NCI-H345 (cell line): ENCODE measurements around the gene SLC4A3.
A peak's percentile ranks its signal among the peaks of the same experiment; 100 is the strongest.
"Not testable (repeated sequence)": the region's sequence is repeated elsewhere in the genome, so short reads cannot be mapped to it uniquely, and the experiment has no call there.

Experiments
- DNase-seq: peaks from one replicate; lab custom pipeline; 2025; lab: John Stamatoyannopoulos, UW

The SLC4A3 gene

DNA sequence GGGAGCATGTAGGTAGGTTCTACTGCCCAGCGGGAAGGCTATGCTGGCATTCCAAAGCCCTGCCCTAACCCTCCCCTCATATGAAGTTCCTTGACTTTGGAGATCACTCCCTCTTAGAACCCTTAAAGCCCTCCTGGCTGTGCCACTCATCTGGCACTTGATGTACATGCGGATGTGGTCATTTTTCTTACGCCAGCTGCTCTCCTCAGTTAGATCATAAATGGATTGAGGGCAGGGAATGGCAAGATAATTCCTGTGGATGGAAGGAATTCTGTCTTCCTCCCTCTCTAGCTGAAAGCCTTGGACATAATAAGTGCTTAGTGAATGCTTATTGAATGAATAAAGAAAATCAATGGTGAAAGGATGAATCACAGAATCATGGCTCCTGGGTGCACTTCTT lies 51.6 kb downstream of the SLC4A3 start:
- no peak for DNase-seq

DNA sequence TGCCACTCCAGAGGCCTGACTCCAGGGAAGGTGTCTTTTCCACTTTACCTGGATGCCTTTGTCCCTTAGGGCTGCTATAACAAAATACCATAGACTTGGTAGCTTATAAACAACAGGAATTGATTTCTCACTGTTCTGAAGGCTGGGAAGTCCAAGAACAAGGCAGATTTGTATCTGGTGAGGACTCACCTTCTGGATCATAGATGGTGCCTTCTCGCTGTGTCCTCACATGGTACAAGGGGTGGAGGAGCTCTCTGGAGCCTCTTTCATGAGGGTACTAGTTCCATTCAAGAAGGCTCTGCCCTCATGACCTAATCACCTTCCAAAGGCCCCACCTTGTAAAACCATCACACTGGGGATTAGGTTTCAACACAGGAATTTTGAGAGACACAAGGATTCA lies 52.1 kb downstream of the SLC4A3 start:
- no peak for DNase-seq

DNA sequence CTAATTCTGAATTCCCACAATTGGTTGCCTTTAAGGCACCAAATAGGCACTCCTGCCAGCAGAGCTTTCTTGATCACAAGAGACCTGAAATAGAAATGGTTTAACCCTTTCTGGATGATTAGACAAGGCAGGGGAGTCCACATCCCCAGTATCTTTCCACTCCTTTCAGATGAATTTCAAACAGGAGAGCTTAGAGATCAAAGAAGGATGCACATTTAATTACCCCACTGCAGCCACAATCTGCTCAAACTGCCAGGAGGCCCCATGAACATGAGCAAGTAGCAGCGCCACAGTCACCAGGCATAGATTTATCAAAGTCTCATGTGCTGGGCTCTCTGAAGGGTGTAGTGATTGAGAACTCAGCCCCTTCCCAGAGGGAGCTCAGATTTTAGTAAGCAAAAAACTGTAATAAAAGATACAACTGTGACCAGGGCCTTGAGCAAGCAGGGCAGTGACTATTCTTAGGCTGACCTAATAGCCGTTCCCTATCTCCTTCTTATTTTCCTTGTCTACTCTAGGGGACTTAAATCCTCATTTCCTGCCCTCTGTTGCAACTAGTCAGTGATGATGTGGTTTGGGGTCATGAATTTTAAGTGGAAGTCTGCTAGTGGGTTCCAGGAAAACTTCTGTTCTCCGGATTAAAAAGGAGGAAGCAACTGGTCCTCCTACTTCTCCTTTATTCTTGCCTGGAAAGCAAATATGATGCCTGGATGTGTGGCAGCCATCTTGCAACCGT lies 53.7 kb downstream of the SLC4A3 start:
- no peak for DNase-seq

DNA sequence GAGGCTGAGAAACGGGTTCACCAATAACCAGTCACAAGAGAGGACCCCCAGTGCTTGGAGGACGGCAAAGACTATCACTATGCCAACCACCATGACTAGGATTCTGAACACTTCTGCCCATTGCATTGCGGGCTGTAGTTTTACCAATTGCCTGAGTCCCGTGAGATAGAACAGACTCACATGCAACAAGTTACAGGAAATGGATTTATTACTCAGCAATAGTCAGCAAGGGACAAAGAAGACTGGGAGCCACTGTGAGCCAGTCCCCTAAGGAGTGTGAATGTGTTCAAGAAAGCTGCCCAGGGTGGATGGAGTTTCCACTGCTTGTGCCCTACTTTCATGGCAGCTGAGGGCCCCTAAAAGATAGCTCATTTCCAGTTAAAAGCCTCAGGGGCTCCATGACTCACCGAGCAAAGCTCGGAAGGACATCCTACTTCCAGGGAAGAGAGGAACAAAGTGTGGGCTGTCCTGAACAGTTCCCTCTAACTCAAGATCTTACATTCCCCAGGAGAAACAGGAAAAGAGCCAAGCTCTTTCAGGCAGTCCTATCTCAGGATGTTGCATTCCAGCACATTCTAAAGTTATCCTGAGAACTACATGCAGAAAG lies 54.4 kb downstream of the SLC4A3 start:
- DNase-seq, result no peak

DNA sequence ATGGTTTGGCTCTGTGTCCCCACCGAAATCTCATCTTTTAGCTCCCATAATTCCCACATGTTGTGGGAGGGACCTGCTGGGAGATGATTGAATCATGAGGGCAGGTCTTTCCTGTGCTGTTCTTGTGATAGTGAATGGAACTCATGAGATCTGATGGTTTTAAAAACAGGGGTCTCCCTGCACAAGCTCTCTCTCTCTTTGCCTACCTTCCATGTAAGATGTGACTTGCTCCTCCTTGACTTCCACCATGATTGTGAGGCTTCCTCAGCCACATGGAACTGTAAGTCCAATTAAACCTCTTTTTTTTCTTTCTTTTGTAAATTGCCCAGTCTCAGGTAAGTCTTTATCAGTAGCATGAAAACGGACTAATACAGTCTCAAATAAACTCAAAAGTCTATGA lies 56.0 kb downstream of the SLC4A3 start:
- not testable (repeated sequence) for DNase-seq

DNA sequence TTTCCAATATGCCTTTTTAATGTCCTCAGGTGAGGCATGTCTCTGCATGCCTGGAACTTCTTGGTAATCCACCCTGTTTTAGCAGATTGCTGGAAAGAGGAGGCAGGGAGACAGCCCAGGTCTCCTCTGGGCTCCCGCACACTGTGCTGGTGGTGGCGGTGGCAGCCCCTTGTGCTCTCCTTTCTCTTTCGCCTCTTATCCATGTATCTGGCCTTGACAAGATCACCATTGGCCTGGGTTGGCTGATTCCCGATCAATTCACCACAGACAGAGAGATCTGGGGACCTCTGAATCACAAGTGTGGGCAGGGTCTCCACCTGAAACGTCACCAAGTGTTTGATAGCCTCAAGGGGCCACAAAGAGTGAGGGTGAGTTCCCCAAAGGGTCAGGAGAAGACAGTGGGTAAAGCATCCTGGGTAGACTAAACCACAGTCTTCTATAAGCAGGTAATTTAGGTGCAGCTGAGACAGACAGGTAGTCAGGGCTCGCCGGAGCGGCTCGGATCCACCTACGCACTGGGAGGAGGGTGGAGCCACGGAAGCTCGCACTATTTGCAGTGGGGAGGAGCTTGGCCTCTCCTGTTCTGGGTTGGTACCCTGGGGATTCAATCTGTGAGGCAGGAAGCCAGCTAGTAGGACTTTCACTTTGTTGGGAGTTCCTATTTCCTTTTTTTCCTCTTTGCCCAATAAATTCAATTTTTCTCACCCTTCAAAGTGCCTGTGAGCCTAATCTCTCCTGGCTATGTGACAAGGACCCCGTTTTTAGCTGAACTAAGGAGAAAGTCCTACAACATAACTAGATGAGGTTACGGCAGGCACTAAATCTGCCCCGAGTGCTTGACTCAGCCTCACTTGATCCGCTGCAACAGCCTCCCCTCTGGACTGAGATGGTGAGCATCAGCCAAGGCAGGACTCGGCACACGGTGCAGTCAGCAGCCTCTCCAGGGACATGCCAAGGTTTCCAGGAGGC lies 57.6 kb downstream of the SLC4A3 start:
- DNase-seq, result peak; percentile 92

DNA sequence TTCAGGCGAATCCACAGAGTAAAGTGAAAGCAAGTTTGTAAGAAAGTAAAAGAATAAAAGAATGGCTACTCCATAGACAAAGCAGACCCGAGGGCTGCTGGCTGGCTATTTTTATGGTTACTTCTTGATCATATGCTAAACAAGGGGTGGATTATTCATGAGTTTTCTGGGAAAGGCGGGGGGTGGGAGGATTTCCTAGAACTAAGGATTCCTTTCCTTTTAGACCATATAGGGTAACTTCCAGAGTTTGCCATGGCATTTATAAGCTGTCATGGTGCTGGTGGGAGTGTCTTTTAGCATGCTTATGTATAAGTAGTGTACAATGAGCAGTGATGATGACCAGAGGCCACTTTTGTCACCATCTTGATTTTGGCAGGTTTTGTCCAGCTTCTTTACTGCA lies 59.8 kb downstream of the SLC4A3 start:
- no peak for DNase-seq

DNA sequence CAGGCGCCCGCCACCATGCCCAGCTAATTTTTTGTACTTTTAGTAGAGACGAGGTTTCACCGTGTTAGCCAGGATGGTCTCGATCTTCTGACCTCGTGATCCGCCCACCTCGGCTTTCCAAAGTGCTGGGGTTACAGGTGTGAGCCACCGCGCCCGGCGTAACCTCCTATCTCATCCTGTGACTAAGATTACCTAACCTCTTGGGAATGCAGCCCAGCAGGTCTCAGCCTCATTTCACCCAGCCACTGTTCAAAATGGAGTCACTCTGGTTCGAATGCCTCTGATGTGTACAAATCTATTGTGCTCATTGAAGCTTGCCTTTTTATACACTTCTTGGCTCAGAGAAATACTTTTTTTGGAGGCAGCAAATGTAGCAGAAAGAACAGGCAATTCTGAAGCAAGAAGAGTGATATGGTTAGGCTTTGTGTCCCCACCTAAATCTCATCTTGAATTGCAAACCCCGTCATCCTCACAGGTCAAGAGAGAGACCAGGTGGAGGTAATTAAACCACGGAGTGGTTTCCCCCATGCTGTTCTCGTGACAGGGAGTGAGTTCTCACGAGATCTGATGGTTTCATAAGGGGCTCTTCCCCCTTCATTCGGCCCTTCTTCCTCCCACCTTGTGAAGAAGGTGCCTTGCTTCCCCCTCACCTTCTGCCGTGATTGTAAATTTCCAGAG lies 60.6 kb downstream of the SLC4A3 start:
- no peak for DNase-seq

DNA sequence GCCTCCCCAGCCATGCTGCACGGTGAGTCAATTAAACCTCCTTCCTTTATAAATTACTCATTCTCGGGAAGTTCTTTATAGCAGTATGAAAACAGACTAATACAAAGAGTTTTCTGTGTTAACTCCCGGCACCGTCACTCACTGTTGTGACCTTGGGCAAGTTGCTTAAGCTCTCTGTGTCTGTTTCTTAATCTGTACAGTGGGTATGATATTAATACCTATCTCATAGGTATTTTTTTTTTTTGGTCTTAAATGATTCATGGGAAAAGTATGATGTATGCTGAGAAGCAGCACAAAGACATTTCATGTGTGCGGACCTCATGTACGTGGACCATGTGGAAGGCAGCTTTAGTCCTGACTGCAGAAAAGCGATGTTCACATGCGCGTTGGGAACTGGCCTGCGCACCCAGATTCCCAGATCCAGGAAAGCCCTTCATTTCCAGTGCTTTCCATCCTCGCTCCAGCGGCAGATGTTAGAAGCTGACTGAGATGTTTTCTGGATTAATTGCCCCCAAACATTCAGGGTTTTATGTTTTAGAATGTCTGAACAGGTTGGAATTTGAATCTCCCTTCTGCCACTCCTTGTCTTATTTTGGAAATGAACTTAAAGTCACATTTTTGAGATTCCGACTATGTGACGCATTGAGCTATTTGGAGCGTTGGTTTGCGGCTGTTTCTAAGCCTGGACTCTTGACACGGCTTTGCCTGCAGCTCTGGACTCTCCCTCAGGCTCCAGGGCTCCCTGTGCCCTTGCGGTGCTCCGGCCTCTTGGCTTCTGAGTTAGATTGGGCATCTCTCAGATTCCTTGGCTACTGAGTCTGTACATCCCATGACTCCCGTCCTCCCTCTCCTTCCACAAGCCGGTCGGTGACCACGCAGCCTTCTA lies 61.4 kb downstream of the SLC4A3 start:
- DNase-seq, result no peak

DNA sequence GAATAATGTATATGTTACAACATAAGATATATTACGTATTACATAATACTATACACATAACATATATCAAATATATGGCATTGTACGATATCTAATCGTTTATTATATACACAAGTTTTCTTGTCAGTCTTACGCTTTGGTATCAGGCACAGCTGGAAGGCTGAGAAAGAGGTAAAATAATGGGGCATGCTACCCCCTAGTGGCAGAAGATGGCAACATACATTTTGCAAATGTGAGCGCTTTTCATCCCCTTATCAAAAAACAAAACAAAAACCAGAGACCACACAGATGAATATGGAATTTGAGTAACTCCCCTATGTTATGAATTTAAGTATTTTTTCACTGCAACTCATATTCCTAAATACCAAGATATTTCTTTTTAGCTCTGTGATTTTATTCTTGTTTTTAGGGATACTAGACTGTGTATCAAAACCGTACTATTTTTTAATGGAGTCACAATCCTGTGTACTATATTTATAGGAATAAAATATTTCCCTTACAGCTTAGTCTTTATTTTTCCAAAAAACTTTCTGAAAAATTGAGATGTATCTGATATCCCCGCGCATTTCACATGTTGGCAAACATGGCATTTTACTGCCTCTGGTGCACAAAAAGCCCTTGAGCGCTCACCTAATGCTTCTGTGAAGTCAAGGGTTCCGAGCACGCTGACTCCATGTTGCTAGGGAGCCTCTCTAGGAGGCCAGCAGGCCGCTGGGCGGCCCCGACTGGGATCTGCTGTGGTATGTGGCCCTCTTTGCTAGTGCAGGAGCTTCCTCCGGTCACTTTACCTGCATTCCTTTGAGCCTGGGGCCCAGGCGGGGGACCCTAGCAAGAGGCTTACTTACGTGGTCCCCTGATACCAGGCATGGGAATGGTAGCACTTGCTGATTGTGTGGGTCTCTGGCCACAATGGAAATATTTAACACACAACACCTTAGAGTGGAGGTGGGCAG lies 62.5 kb downstream of the SLC4A3 start:
- peak; percentile 46 for DNase-seq

DNA sequence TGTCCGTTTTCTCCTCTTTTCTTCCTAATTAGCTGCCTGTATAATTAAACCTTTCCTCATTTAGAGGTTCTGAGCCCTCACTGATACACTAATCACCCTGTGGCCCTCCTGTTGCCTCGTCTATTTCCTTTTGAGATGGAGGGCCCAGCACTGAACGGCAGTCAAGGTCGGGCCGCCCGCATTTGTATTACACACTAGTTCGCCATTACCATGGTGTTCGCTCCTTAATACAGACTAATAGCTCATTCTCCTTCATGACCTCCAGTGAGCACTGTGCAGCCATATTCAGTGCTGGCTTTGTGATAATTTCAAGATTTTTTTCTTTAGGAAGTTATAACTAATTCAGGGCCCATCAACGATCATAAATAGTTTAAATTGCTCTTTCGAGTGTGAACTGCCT lies 64.1 kb downstream of the SLC4A3 start:
- DNase-seq, result no peak
